Retinal pigment epithelial cell (primary cell): Measurements from ENCODE around the gene AEN.

Experiments
- DNase-seq: peaks from one replicate; pipeline ENCODE4 v3.0.0-alpha.2; 2010; ENCODE audit warnings: low read depth
- H3K4me3 ChIP-seq: 2 replicates; pipeline ENCODE4 v1.5.1; 2011; ENCODE audit warnings: mild to moderate bottlenecking, low read length, control low read depth, moderate library complexity
- TF ChIP-seq, protein P1 (sequence below): conservative IDR thresholded peaks from 2 replicates; pipeline ENCODE4 v1.5.1; 2011; ENCODE audit warnings: low read depth, low read length, control low read depth, inconsistent platforms

AEN gene

DNA sequence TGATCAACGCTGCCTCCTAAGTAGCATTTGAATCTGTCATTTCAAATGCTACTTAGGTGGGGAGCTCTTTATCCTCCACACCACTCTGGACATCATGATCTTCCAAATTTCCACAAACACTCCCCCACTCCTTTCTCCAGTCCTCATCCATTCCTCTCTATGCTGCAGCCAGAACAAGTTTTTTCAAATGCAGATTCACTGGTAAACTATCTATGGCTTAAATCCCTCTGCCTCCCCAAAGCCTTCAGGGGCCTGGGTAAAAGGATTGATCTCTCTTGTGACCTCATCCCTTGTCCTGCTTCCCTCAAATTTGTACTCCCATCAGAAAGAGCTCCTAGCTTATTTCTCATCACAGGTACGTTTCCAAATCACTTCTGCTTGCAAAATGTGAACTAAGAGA is 1.3 kb upstream of the AEN start:
- no peak for DNase-seq
- H3K4me3 ChIP-seq: no peak overlapping the region
- TF ChIP-seq, protein P1, sequence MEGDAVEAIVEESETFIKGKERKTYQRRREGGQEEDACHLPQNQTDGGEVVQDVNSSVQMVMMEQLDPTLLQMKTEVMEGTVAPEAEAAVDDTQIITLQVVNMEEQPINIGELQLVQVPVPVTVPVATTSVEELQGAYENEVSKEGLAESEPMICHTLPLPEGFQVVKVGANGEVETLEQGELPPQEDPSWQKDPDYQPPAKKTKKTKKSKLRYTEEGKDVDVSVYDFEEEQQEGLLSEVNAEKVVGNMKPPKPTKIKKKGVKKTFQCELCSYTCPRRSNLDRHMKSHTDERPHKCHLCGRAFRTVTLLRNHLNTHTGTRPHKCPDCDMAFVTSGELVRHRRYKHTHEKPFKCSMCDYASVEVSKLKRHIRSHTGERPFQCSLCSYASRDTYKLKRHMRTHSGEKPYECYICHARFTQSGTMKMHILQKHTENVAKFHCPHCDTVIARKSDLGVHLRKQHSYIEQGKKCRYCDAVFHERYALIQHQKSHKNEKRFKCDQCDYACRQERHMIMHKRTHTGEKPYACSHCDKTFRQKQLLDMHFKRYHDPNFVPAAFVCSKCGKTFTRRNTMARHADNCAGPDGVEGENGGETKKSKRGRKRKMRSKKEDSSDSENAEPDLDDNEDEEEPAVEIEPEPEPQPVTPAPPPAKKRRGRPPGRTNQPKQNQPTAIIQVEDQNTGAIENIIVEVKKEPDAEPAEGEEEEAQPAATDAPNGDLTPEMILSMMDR: no peak

DNA sequence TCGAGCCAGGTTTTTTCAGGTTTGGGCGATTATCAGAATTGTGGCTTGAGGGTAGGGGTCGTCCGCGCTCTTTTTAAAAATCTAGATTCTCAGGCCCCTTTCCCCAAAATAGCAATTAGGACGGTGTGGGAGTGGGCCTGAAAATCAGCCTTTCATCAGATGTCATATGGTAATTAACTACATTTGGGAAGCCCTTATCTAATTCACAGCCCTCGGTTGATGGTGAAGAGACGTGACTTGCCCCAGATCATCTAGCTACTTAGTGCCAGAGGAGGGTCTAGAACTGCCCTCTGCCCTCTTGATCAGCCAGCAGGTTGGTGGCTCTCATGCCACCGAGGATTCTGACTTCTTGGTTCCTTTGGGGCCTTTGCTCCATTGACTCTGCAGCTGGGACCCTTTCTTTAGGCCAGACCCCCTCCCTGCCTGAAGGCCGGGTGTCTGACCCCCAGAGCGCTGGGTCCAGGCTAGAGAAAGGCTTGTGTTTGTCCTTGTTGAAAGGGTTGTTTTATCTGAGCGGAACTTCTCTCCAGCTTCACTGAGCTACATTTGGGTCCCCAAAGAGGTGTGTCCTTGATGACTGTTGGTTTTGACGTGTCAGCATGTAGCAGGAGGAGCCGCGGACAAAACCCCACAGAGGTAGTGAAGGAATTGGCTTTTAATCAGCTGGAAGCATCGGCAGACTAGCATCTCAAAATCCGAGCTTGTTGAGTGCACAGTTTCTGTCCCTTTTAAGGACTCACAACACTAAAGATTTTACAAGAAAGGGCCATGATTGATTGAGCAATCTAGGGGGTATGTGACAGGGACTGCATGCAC is 857 bp downstream of the AEN start:
- peak overlapping the region; percentile 93 for H3K4me3 ChIP-seq
- TF ChIP-seq, protein P1: no peak
- DNase-seq: no peak

DNA sequence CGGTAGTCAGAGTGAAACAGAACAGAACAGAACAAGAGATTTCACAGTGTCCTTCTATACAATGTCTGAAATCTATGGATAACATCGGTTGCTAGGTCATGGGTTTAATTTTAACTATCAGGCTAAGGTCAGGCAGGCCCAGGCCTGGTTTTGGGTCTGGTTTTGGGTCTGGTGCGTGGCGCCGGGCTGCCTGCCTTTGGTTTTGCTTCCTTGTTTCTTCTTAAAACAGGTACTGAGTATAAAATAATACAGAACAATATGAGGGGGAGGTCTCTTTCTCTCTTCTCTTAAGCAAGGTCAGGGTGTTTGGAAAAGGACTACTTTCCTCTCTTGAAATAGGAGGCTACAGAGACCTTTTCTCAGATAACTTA is 1.4 kb downstream of the AEN start:
- DNase-seq: no peak
- TF ChIP-seq, protein P1: no peak
- peak overlapping the region; percentile 93 for H3K4me3 ChIP-seq

DNA sequence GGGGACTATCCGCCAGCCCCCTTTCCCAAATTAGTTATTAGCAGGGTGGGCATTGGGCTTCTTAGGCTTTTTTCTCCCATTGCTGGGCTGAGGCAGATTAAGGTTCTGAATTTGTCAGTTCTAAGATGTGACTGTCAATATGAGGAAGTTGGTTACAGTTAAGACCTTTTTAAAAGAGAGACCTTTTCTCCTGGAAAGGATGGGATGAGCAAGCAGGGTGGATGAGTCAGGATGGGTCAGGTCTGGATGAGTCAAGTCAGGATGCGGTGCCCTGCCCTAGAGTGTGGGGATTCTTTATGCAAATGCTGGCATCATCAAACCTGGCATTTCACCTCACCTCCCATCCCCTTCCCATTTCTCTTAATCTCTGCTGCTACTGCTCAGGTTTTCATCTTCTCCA is 1.9 kb downstream of the AEN start:
- peak overlapping the region; percentile 93 for H3K4me3 ChIP-seq
- DNase-seq: no peak

DNA sequence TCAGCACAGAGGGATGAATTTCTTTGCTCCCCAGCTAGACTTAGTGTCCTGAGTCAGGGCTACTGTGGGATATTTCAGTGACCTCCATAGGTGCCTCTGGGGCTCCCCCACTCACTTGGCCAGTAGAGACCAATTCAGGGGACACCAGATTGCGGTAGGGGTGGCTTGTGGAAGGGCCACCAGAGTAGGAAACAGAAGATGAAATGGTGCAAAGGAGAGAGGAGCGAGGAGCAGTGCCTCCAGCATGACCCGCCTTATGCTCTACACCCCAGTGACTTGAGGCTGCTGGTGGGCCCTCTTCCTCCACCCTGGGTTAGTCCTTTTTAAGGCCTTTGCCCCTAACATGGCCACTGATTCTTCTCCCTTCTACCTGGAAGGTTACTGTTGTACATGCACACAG is 2.5 kb downstream of the AEN start:
- DNase-seq: no peak
- H3K4me3 ChIP-seq: no peak overlapping the region
- TF ChIP-seq, protein P1: no peak

More for the DNA sequence above, 1.9 kb downstream of the AEN start:
- TF ChIP-seq, protein P1: no peak

DNA sequence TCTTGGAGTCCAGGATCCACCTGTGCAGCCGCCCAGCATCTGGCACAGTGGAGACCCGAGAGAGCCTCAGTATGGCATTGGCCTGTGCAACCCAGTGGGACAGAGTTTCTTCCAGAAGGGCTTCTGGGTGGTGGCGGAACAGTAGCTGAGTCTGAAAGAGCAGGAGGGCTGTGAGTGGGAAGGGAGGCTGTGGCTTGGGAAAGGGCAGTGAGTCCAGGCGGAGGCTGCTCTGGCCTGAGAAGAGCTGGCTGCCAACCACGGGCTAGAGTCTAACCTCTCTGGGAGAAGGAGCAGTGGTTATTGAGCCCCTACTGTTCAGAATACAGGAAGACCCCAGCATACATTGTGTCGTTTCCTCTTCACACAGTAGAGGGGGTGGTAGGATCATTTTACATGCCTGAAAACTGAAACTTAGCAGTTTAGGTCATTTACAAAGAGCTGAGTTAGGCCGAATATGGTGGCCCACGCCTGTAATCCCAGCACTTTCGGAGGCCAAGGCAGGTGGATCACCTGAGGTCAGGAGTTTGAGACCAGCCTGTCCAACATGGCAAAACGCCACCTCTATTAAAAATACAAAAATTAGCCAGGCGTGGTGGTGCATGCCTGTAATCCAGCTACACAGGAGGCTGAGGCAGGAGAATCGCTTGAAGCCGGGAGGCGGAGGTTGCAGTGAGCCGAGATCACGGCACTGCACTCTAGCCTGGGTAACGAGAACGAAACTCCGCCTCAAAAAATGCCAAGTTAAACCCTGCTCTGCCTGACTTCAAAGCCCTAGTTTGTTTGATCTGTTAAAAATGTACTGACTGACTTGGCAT is 3.2 kb downstream of the AEN start:
- no peak for DNase-seq
- H3K4me3 ChIP-seq: no peak overlapping the region
- TF ChIP-seq, protein P1: peak; percentile 58
